Astrocyte of the spinal cord (primary cell): ENCODE measurements around the gene UGT1A8.

Source experiments
- DNase-seq: peaks from one replicate; pipeline ENCODE4 v3.0.0; 2011; ENCODE audit warnings: low read depth, low spot score
- H3K4me3 ChIP-seq: 2 replicates; pipeline ENCODE4 v1.5.1; 2011; ENCODE audit warnings: low read depth, mild to moderate bottlenecking, low read length, moderate library complexity
- CTCF ChIP-seq: IDR thresholded peaks from 2 replicates; pipeline ENCODE4 v1.5.1; 2012; ENCODE audit warnings: low read depth, mild to moderate bottlenecking, low read length, inconsistent platforms
- in situ Hi-C: cut with HindIII; loops from 2 replicates; pipeline ENCODE4 v1.10.0; 2017; ENCODE audit warnings: low sequenced_read_pairs

Gene UGT1A8

GRCh38 chr2:233658610-233659009, 41.2 kb downstream of the UGT1A8 start:
- in situ Hi-C loops, result no loop called here
- no peak for DNase-seq
- no peak overlapping the region for H3K4me3 ChIP-seq
- TF ChIP-seq CTCF, result no peak

GRCh38 chr2:233663911-233664310, 46.5 kb downstream of the UGT1A8 start:
- in situ Hi-C loops, result no loop called here
- no peak for DNase-seq

GRCh38 chr2:233668605-233669260, 51.3 kb downstream of the UGT1A8 start:
- no peak overlapping the region for H3K4me3 ChIP-seq
- in situ Hi-C loops, result no loop called here
- no peak for DNase-seq
- TF ChIP-seq CTCF, result no peak

More at GRCh38 chr2:233663911-233664310, 46.5 kb downstream of the UGT1A8 start:
- H3K4me3 ChIP-seq, result no peak overlapping the region
- TF ChIP-seq CTCF, result no peak

GRCh38 chr2:233671290-233672161, 54.1 kb downstream of the UGT1A8 start, which contains the start of gene UGT1A9:
TSS of gene UGT1A9 (plus strand) at chr2:233671898. CDS start at chr2:233671935, 37 bp downstream.
- in situ Hi-C loops, result no loop called here
- no peak for TF ChIP-seq CTCF
- no peak within 1 kb of the TSS for H3K4me3 ChIP-seq
- no peak for DNase-seq

GRCh38 chr2:233672886-233673285, 55.5 kb downstream of the UGT1A8 start:
- in situ Hi-C loops, result no loop called here
- DNase-seq, result no peak
- TF ChIP-seq CTCF, result no peak
- no peak overlapping the region for H3K4me3 ChIP-seq

- in situ Hi-C loops, result no loop called here
- no peak for TF ChIP-seq CTCF
- DNase-seq, result no peak
- H3K4me3 ChIP-seq, result no peak overlapping the region
These were observed 56.5 kb downstream of the UGT1A8 start for GRCh38 chr2:233673896-233674295.
